GM23338 (cell line): ENCODE measurements around the gene SLIT1.

Experiments used
- REST ChIP-seq: IDR thresholded peaks from one replicate; pipeline ENCODE4 v1.6.1; 2018; ENCODE audit warnings: antibody characterized with exemption; ENCODE audit not compliant: unreplicated experiment
- TF ChIP-seq, protein P1 (sequence below), 2 experiments: fragments of 200-600 bp in 1 of 2; sonication (generic) in 1 of 2; conservative IDR thresholded peaks; 2 replicates each; pipeline versions ENCODE4 v1.5.1 to v1.6.1; 2016 to 2017; ENCODE audit warnings: antibody characterized with exemption in 2 of 2, low read depth in 2 of 2, mild to moderate bottlenecking in 2 of 2, moderate library complexity in 1 of 2

GRCh38 chr10:97195706-97196222 is 10.0 kb upstream of the SLIT1 start:
- TF ChIP-seq, protein P1, sequence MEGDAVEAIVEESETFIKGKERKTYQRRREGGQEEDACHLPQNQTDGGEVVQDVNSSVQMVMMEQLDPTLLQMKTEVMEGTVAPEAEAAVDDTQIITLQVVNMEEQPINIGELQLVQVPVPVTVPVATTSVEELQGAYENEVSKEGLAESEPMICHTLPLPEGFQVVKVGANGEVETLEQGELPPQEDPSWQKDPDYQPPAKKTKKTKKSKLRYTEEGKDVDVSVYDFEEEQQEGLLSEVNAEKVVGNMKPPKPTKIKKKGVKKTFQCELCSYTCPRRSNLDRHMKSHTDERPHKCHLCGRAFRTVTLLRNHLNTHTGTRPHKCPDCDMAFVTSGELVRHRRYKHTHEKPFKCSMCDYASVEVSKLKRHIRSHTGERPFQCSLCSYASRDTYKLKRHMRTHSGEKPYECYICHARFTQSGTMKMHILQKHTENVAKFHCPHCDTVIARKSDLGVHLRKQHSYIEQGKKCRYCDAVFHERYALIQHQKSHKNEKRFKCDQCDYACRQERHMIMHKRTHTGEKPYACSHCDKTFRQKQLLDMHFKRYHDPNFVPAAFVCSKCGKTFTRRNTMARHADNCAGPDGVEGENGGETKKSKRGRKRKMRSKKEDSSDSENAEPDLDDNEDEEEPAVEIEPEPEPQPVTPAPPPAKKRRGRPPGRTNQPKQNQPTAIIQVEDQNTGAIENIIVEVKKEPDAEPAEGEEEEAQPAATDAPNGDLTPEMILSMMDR (conservative IDR thresholded peaks at IDR 0.05; ENCODE audit: low read depth in 2 of 2) = no peak
- no peak for TF ChIP-seq REST
